ENCODE results near the gene HERC2.

DNA sequence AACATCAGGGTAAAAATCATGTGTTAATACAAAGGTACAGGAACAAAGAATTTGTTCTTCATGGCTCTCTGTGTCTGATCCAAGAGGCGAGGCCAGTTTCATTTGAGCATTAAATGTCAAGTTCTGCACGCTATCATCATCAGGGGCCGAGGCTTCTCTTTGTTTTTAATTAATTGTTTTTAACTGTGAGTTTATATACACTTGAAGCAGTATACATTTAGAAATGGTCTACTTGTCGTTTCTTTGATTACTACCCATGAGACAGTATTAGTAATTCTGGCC lies 201.7 kb downstream of the HERC2 start:
- TF ChIP-seq, protein P1, sequence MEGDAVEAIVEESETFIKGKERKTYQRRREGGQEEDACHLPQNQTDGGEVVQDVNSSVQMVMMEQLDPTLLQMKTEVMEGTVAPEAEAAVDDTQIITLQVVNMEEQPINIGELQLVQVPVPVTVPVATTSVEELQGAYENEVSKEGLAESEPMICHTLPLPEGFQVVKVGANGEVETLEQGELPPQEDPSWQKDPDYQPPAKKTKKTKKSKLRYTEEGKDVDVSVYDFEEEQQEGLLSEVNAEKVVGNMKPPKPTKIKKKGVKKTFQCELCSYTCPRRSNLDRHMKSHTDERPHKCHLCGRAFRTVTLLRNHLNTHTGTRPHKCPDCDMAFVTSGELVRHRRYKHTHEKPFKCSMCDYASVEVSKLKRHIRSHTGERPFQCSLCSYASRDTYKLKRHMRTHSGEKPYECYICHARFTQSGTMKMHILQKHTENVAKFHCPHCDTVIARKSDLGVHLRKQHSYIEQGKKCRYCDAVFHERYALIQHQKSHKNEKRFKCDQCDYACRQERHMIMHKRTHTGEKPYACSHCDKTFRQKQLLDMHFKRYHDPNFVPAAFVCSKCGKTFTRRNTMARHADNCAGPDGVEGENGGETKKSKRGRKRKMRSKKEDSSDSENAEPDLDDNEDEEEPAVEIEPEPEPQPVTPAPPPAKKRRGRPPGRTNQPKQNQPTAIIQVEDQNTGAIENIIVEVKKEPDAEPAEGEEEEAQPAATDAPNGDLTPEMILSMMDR (conservative IDR thresholded peaks at IDR 0.05 in 1 of 2, IDR thresholded peaks at IDR 0.05 in 1 of 2; ENCODE audit: extremely low read depth in 1 of 2, insufficient read depth in 1 of 2, low read depth in 1 of 2, low read length in 2 of 2) = no peak
- TF ChIP-seq EZH2 (IDR thresholded peaks at IDR 0.05; ENCODE audit: borderline replicate concordance, low read length) = no peak

All from mammary epithelial cell (primary cell).